ENCODE results near the gene HOXC4. TPM values are rescaled to one million over a fixed set of nuclear protein-coding genes. Genes with fewer than 3 reads are reported as not detected.

Gene HOXC4
- total and polyA plus RNA-seq, 10 of the 15 experiments (the other 5 are each of a cell fraction or from before 2014, with no cell fraction given) = 1.0 to 11.4 (median 4.2) TPM

- ChIA-PET RAD21 (ENCODE audit: unreplicated experiment) (interaction anchor here (0.7 to 6.0 kb wide), 12 partner anchors 7 to 295 kb away, joined by 3 to 56 read pairs (median 6); partner anchors contain the start of genes HOXC5 and SMUG1), POLR2A (interaction anchor here (0.7 to 3.7 kb wide), 9 partner anchors 11 to 414 kb away, joined by 3 to 17 read pairs (median 4); partner anchors contain the start of genes CBX5, HNRNPA1 and SMUG1)
- H3K27ac ChIP-seq (ENCODE audit: control insufficient read depth, insufficient read depth) = no peak overlapping the region; the same call in 1 of the 2 replicates
Observed at GRCh38 chr12:54051874-54052437, 1.7 kb upstream of the HOXC4 start.

More at GRCh38 chr12:54051874-54052437, 1.7 kb upstream of the HOXC4 start:
- H3K4me1 ChIP-seq (ENCODE audit: control insufficient read depth, insufficient read depth, low read length) = peaks cover 22% of the 10 kb centered on the region
- H3K27me3 ChIP-seq (replicated peaks in 1 of 2; ENCODE audit: control insufficient read depth in 2 of 2, insufficient read depth in 2 of 2, low read length in 1 of 2) = peaks cover 4% of the 10 kb centered on the region in 2 experiments; a peak in 3 of 4 replicates
- in situ Hi-C loops (cut with MboI) = no loop called here
- BruUV-seq (replicated peaks) = no TSS peak
- intact Hi-C loops (cut with micrococcal nuclease; ENCODE audit: unreplicated experiment) = no loop called here
- ChIA-PET CTCF (interaction anchor here (0.9 to 6.7 kb wide), 14 partner anchors 11 to 164 kb away, joined by 3 to 86 read pairs (median 9); partner anchors contain the start of genes HOXC5, HOXC6 and SMUG1), SMC1A (ENCODE audit: uncharacterized antibody, unreplicated experiment) (interaction anchor here (0.6 to 4.6 kb wide), 14 partner anchors 11 to 310 kb away, joined by 3 to 37 read pairs (median 4); partner anchors contain the start of genes HOXC5, HOXC6 and SMUG1)
- WGBS (ENCODE audit: insufficient coverage, insufficient replicate concordance, low lambda C conversion rate, missing lambda C conversion rate) = 81% methylated on average over 24 of the region's 24 CpGs
- no peak overlapping the region for H3K9ac ChIP-seq (ENCODE audit: control insufficient read depth, insufficient read depth, low read length)
- no peaks in the 10 kb centered on the region for H3K9me3 ChIP-seq (replicated peaks; ENCODE audit: control insufficient read depth, insufficient read depth, low read length)
- no peak for ATAC-seq
- no peaks in the 10 kb centered on the region for H3K36me3 ChIP-seq (ENCODE audit: control insufficient read depth in 2 of 2, insufficient read depth in 2 of 2, low read length in 1 of 2)
- H4K20me1 ChIP-seq (ENCODE audit: control insufficient read depth, insufficient read depth) = no peaks in the 10 kb centered on the region
- FAIRE-seq = no peak
- no peak overlapping the region for H3K4me3 ChIP-seq
- DNase-seq (ENCODE audit: low read depth, low spot score) = no peak
- H3K4me2 ChIP-seq (ENCODE audit: control insufficient read depth, insufficient read depth) = peak overlapping the region; percentile 80; the same call in 1 of the 2 replicates
- H2AFZ ChIP-seq (ENCODE audit: control insufficient read depth, low read depth, low read length) = peak overlapping the region; percentile 65; the same call in 1 of the 2 replicates
- TF ChIP-seq SKIL (IDR thresholded peaks at IDR 0.05; ENCODE audit: low read depth, poor library complexity, severe bottlenecking) = no peak
- 0 out of 2 replicates have a peak, but pooled peaks have one; percentile 27 for TF ChIP-seq MLLT1 (IDR thresholded peaks at IDR 0.05)
- TF ChIP-seq EGR1 (IDR thresholded peaks at IDR 0.05; ENCODE audit: borderline replicate concordance in 1 of 2, low read depth in 2 of 2, low read length in 2 of 2) = no peak
- H3K79me2 ChIP-seq (ENCODE audit: control insufficient read depth, insufficient read depth, low read length) = peaks cover 14% of the 10 kb centered on the region

Measured in GM12878 (cell line).